HG03354 (cell line): Measurements from ENCODE around the gene CST3.

Experiments used
- ATAC-seq: cut with Tn5 transposase; IDR thresholded peaks from one replicate; pipeline ENCODE4 v1.9.1; 2021; ENCODE audit warnings: mild to moderate bottlenecking; ENCODE audit not compliant: unreplicated experiment, poor library complexity, severe bottlenecking

The CST3 gene

DNA sequence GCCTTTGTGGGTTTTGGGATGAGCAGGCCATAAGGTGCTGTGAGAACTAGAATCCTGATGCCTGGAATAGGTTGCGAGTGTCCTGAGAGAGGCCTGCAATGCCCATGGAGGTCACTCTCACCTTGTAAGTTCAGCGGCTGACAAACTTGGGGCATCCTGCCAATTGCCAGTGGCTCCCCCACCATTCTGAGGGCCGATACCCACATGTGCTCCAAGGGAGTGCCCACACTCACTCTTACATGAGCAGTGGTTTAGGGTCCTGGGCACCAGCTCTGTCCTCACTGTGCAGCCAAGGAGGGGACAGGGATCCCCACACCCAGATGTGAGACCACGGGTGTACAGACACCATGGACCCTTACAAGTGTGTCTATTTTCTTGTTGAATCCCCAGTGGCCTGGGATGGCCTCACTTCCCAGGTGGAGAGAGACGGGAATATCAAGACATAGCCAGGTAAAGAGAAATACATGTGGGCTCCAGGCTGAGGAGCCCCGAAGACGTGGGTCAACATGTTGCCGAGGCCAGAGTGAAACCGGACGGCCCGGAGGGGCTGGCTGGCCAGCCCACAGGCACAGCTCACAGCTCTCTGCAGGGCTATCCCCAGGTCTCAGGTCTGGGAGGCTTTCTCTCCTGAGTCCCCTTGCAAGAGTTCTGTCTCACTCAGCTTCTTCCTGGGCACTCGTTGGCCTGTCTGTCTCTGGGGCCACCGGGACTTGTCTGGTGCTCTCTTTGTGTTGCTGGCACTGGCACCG is 30.1 kb downstream of the CST3 start:
- no peak for ATAC-seq

DNA sequence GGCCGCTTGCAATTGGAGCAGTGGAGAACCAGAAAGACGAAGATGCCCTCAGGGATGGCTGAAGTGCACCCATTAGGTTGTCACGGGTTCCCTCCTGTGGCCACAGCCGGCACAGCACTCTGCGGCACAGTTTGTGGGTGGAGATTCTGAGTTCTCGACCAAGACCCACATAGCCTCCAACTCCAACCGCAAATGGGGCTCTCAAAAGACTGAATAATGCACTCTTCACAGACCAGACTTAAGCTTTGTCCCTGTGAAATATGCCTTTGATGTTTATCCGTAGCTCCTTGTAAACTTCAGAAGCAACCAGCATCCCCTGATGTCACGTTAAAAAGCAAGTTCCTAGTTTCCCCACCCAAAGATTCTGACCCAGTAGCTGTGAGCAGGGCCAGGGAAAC is 31.1 kb downstream of the CST3 start:
- peak; percentile 95 for ATAC-seq

DNA sequence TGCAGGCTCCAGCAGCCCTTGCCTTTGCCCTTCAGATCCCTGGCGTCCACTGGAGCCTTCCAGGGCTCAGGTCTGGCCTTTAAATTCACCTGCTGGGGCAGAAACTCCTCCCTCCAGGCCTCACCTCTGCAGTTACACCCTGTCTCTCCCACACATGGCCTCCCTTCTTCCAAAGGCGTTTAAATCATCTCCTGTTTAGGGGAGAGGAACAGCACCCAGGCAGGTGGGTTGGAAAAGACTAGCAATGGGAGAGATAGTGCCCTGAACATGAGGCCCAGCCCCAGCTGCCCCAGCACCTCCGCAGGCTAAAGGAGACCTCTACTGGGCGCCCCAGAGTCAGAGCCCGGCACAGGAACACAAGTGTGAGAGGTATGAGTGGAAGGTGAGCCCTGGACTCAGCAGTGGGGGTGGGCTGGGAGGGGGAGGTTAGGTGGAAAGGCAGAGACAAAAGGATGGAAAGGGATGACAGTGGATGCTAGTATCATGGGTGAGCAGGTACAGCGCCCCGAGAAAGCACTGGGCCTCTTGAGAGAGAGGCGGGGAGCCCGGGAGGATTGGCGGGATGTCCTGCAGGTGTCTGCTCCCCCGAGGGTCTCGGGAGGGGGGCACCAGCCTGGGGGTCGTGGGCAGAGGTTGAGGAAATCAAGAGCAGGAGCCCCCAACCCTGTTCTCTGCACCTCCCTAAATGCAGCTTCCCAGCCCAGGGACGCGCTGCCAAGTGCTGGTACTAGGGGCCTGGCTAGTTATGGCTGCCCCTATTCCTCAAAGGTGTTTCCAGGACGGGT is 31.7 kb downstream of the CST3 start, which contains the start of gene CST9:
Gene CST9 (minus strand): TSS at position 51 of the 785 bp plus-strand sequence. CDS start 53 bp downstream, outside the sequence.
- no peak for ATAC-seq

DNA sequence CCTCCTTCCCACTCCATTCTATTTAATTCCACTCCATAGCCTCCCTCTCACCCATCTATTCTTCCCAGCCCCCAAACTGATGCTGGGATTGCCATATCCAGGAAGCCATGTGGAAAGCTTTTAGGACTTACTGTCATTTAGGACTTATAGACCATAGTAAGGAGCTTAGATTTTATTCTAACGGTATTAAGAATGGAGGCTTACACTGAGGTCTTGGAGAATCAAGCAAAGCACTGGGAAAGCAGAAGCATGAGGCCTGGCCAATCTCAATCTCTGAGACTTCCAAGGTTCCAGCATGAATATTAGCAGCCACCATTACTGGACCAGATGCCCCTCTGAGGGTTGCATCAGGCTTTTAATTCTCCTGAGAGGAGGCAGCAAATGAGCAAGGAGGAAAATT is 33.4 kb downstream of the CST3 start:
- no peak for ATAC-seq

GRCh38 chr20:23603321-23603720 is 34.4 kb downstream of the CST3 start:
- ATAC-seq, result no peak

- ATAC-seq, result no peak
Observed at GRCh38 chr20:23602699-23603098, 35.1 kb downstream of the CST3 start.

- ATAC-seq, result no peak
Observed at GRCh38 chr20:23602241-23602640, 35.5 kb downstream of the CST3 start.

DNA sequence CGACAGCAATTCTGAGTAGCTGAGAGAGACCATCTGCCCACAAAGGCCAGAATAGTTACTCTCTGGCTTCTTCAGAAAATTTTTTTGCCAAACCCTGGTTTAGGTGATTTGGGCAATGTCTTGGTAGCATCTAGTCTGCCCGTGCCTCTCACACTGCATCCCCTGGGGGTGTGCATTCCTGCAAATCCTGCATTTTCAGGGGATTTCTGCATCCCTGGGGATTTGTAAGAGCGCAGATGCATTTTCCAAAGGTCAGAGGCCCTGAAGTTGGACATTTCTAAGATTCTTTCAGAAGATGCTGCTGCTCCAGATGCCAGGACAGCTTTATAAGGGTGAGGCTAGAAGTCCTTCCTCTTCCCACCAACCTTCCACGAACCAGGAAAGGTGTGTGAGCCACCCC is 36.0 kb downstream of the CST3 start:
- no peak for ATAC-seq

DNA sequence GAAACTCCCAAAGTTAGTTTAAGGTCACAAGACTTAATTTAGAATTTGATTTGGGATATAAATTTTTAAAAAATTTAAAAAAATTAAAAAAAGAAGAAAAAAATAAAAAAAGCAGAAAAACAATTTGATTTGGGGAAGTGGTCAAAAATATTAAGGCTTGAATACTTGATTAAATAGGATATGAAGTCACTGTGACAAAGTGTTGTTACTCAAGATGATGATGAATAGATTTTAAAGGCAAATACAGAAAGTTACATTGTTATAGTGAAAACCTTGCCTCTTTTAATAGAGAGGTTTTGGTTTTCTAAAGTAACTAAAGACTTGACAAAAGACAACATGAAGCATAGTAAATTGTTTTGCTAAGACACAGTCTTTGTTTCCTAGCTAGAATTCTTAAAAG is 39.3 kb downstream of the CST3 start:
- ATAC-seq, result no peak

GRCh38 chr20:23596579-23597250 is 41.0 kb downstream of the CST3 start:
- no peak for ATAC-seq

GRCh38 chr20:23595941-23596340 is 41.8 kb downstream of the CST3 start:
- no peak for ATAC-seq

DNA sequence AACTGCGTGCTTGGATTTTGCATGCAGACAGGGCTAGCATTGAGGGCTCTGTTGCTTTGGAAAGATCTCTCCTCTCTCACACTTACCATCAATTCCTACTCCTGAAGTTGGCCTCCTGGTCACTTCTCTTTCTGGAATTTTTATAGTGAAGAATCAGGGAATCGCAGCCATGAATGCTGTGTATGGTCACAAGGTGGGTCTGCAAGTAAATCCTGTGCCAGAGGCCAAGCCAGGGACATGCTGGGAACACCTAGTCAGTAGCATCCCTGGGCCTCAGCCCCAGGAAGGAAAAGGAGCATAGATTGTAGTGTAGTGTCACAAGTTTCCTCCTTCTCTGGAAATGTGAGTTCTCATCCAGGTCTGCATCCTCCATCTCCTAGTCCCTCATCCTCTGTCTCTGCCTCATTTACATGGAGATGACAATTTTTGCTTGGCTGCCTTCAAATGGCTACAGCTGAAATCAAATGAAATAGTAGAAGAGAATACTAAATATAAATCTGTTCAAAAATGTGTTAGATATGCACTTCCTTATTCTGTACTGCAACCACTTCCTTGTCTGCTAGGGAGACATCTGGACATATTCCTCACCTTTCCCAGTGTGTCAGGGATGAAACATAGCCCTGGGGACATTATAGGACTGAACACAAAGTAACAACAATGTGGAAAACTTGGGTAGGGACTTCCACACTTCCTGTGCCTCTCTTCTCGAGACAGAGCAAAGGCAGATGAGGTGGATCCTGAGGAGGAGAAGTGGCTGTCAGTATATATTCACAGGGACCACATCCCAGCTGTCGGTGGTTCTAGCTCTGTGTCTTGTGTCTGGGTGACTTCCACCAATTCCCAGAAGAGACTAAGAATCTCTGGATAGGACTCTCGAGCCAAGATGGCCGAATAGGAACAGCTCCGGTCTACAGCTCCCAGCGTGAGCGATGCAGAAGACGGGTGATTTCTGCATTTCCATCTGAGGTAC is 49.0 kb downstream of the CST3 start:
- ATAC-seq, result no peak

DNA sequence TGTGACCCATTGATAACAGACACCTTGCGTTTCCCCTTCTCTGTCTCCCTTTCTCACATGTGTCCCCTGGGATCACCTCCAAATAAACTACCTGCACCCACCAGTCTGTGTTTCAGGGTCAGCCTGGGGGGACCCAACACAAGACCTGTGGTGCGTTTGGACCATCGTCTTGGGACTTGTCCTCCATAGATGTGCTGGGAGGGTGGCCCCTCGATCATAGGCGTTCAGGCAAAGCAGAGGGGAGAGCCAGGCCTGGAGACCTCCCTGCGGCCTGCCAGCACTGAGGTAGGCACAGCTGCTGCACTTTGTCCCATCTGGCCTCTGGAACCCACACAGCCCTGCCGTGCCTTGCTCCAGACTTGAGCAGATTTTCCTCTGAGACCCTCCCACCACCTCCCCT is 50.1 kb downstream of the CST3 start:
- ATAC-seq, result no peak

- no peak for ATAC-seq
Observed at GRCh38 chr20:23586735-23587525, 50.8 kb downstream of the CST3 start.

- no peak for ATAC-seq
Observed at GRCh38 chr20:23585808-23586734, 51.7 kb downstream of the CST3 start.

- no peak for ATAC-seq
Observed at GRCh38 chr20:23585449-23585807, 52.3 kb downstream of the CST3 start.

DNA sequence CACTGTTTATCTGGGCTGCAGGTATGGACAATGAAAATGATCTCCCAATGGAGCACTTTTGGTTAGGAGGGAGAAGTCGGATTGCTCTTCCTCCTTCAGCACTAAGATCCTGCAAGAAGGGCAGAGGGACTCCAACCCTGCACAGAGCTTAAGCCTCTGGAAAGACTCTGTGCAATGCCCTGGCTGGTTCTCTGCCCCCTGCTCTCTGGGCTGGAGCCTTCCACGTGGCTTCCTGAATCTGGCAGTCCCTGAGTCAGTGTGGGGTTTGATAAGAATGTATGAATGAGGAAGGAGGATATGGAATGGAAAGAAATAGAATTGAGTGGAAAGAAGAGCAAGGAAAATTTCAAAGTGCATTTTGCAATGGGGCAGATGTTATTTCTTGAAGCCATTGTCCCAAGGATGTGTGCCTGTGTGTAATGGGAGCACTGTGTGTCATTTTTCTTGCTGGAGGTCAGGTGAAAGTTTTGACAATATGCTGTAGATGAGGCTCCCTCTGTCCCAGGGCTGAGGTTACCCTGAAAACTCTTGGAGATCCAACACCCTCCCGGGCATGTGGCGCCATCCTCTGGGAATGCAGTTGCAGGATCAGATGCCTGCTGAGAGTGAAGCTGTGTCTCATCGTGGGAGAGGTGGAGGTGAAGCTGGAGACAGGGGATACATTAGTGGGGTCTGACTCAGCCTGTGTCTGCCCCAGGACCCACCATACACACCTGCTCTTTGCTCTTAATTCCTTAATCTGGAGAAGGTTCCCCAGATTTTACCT is 53.1 kb downstream of the CST3 start:
- no peak for ATAC-seq
